Gastrocnemius medialis (tissue), 4 donors: ENCODE measurements around the gene CNNM3. TPM values are rescaled to one million over a fixed set of nuclear protein-coding genes. Genes with fewer than 3 reads are reported as not detected.
"Not testable (repeated sequence)": the region's sequence is repeated elsewhere in the genome, so short reads cannot be mapped to it uniquely, and the experiment has no call there.

Source experiments
- ATAC-seq, 2 donors: fragments of 150-250 bp; one replicate each; pipeline ENCODE4 v1.9.1; 2016
- DNase-seq, 2 donors: peaks; one replicate each; pipeline ENCODE4 v3.0.0-alpha.2; 2019
- H3K27ac ChIP-seq, 4 donors: fragments of 200-600 bp; sonication (generic); 1 replicate in 1 of 4; 2 replicates in 3 of 4; pipeline ENCODE4 v1.5.1; 2016 to 2018; ENCODE audit warnings: mild to moderate bottlenecking in 2 of 4, moderate library complexity in 1 of 4
- H3K27me3 ChIP-seq, 3 donors: fragments of 200-600 bp; sonication (generic) in 2 of 3; 1 replicate in 1 of 3; 2 replicates in 2 of 3; pipeline versions ENCODE4 v1.5.1 to v1.6.0; 2016 to 2019; ENCODE audit warnings: mild to moderate bottlenecking in 1 of 3, moderate library complexity in 1 of 3
- H3K36me3 ChIP-seq, 2 donors: fragments of 200-600 bp; sonication (generic) in 1 of 2; one replicate each; pipeline ENCODE4 v1.5.1; 2017 to 2018
- H3K4me1 ChIP-seq, 2 donors: fragments of 200-600 bp; sonication (generic) in 1 of 2; one replicate each; pipeline ENCODE4 v1.5.1; 2016 to 2017; ENCODE audit warnings: mild to moderate bottlenecking in 2 of 2
- H3K4me3 ChIP-seq, 4 donors: fragments of 200-600 bp; sonication (generic) in 3 of 4; 1 replicate in 1 of 4; 2 replicates in 3 of 4; pipeline ENCODE4 v1.5.1; 2016 to 2019; ENCODE audit warnings: mild to moderate bottlenecking in 2 of 4
- H3K9me3 ChIP-seq, 3 donors: fragments of 200-600 bp; sonication (generic) in 2 of 3; 1 replicate in 1 of 3; 2 replicates in 2 of 3; pipeline ENCODE4 v1.5.1; 2016 to 2019
- CTCF ChIP-seq, 5 experiments: fragments of 450-650 bp in 3 of 5; fragments of 200-600 bp in 2 of 5; sonication (generic) in 2 of 5; IDR thresholded peaks in 4 of 5; conservative IDR thresholded peaks in 1 of 5; 1 replicate in 4 of 5; 2 replicates in 1 of 5; pipeline ENCODE4 v1.5.1; 2016 to 2019; ENCODE audit warnings: antibody characterized with exemption in 5 of 5, mild to moderate bottlenecking in 3 of 5, moderate library complexity in 3 of 5
- POLR2A ChIP-seq, 2 donors: fragments of 450-650 bp; IDR thresholded peaks; one replicate each; pipeline ENCODE4 v1.6.1; 2017; ENCODE audit warnings: antibody characterized with exemption in 2 of 2, mild to moderate bottlenecking in 2 of 2, moderate library complexity in 2 of 2
- in situ Hi-C, 4 donors: fragments of 200-750 bp; cut with MboI; loops; one replicate each; pipeline versions ENCODE4 v1.15.0 to v1.8.0; 2017; ENCODE audit warnings: low sequenced_read_pairs in 4 of 4
- intact Hi-C: fragments of 100-400 bp; cut with DNase I; formaldehyde crosslinking; loops from one replicate; pipeline ENCODE4 v1.15.1; 2023; ENCODE audit warnings: low total_unique reads
- total RNA-seq, 4 donors: library from RNA; depleted of rRNA; stranded (reverse); fragments of >200 nt; gene quantifications; one replicate each; pipeline versions ENCODE4 v1.1.0 to v1.2.3, GENCODE V29; 2016

Gene CNNM3
- total RNA-seq, 4 donors from 2014 or later = 3.3 to 9.8 (median 8.6) TPM

- Histone ChIP-seq H3K4me3 (no peak overlapping the region), H3K36me3 (peaks cover 0 to 23% of the 10 kb centered on the region in 2 donors), H3K27ac (peak overlapping the region in 2 of 4 donors; percentile 88 to 90), H3K4me1 (peaks cover 6 to 8% of the 10 kb centered on the region in 2 donors), H3K9me3 (no peaks in the 10 kb centered on the region), H3K27me3 (no peaks in the 10 kb centered on the region)
- ATAC-seq = no peak
- TF ChIP-seq CTCF (IDR thresholded peaks at IDR 0.05 in 4 of 5, conservative IDR thresholded peaks at IDR 0.05 in 1 of 5) (no peak), POLR2A (IDR thresholded peaks at IDR 0.05) (no peak)
- in situ Hi-C loops = no loop called here
- DNase-seq = no peak
- intact Hi-C loops = loop anchor here (2.0 to 5.0 kb wide), 4 partner anchors 31 to 255 kb away; partner anchors contain the start of genes CNNM4 and LMAN2L
These were observed 14.1 kb upstream of the CNNM3 start for GRCh38 chr2:96801786-96802595.

GRCh38 chr2:96802721-96803120 lies 13.3 kb upstream of the CNNM3 start:
- no peaks in the 10 kb centered on the region for H3K27me3 ChIP-seq
- TF ChIP-seq CTCF (IDR thresholded peaks at IDR 0.05 in 4 of 5, conservative IDR thresholded peaks at IDR 0.05 in 1 of 5) (no peak), POLR2A (IDR thresholded peaks at IDR 0.05) (no peak)
- in situ Hi-C loops = no loop called here
- peaks cover 0 to 16% of the 10 kb centered on the region in 2 donors for H3K36me3 ChIP-seq
- intact Hi-C loops = loop anchor here (5.0 kb wide), 2 partner anchors 60 to 255 kb away; partner anchors contain the start of gene LMAN2L
- peaks cover 6 to 8% of the 10 kb centered on the region in 2 donors for H3K4me1 ChIP-seq
- H3K27ac ChIP-seq = no peak overlapping the region
- no peaks in the 10 kb centered on the region for H3K9me3 ChIP-seq
- ATAC-seq (no peak), DNase-seq (no peak)
- H3K4me3 ChIP-seq = no peak overlapping the region

- in situ Hi-C loops = no loop called here
These were observed 11.1 kb upstream of the CNNM3 start for GRCh38 chr2:96804986-96805385.

GRCh38 chr2:96805946-96806345 lies 10.1 kb upstream of the CNNM3 start:
- H3K9me3 ChIP-seq, in situ Hi-C loops, H3K4me3 ChIP-seq, DNase-seq, H3K4me1 ChIP-seq, H3K27me3 ChIP-seq, intact Hi-C loops, H3K36me3 ChIP-seq, H3K27ac ChIP-seq, ATAC-seq: not testable (repeated sequence)

More at GRCh38 chr2:96804986-96805385, 11.1 kb upstream of the CNNM3 start:
- Histone ChIP-seq H3K4me1 (peaks cover 4 to 6% of the 10 kb centered on the region in 2 donors), H3K36me3 (no peaks in the 10 kb centered on the region), H3K27ac (no peak overlapping the region), H3K27me3 (no peaks in the 10 kb centered on the region), H3K9me3 (no peaks in the 10 kb centered on the region), H3K4me3 (no peak overlapping the region)
- intact Hi-C loops = loop anchor here (5.0 kb wide), 2 partner anchors 63 to 258 kb away; partner anchors contain the start of gene LMAN2L
- DNase-seq (no peak), ATAC-seq (no peak)
- TF ChIP-seq CTCF (IDR thresholded peaks at IDR 0.05 in 4 of 5, conservative IDR thresholded peaks at IDR 0.05 in 1 of 5) (no peak), POLR2A (IDR thresholded peaks at IDR 0.05) (no peak)

- TF ChIP-seq CTCF (IDR thresholded peaks at IDR 0.05 in 4 of 5, conservative IDR thresholded peaks at IDR 0.05 in 1 of 5) (no peak), POLR2A (IDR thresholded peaks at IDR 0.05) (no peak)
- no peaks in the 10 kb centered on the region for H3K9me3 ChIP-seq
- H3K4me1 ChIP-seq = peaks cover 4 to 9% of the 10 kb centered on the region in 2 donors
- H3K36me3 ChIP-seq = no peaks in the 10 kb centered on the region
- in situ Hi-C loops (no loop called here), intact Hi-C loops (no loop called here)
- peak in 1 of 2 donors; percentile 9 for DNase-seq
- H3K4me3 ChIP-seq = no peak overlapping the region
- no peak overlapping the region for H3K27ac ChIP-seq
- ATAC-seq = no peak
- no peaks in the 10 kb centered on the region for H3K27me3 ChIP-seq
These were observed 9.5 kb upstream of the CNNM3 start for GRCh38 chr2:96806468-96807126.
